Measurements from ENCODE around the gene PCLO. TPM values are rescaled to one million over a fixed set of nuclear protein-coding genes. Genes with fewer than 3 reads are reported as not detected.

Gene PCLO
- total and polyA plus RNA-seq, 4 donors = 0.04 to 1.1 (median 0.48) TPM

GRCh38 chr7:83040484-83040883, 122.2 kb downstream of the PCLO start:
- no peak for DNase-seq (ENCODE audit: low spot score)
- H3K4me1 ChIP-seq (ENCODE audit: control insufficient read depth in 4 of 4, insufficient read depth in 4 of 4, low read length in 3 of 4) = no peaks in the 10 kb centered on the region
- H3K27ac ChIP-seq (ENCODE audit: low read depth in 1 of 2, low read length in 2 of 2) = no peak overlapping the region
- no peaks in the 10 kb centered on the region for H3K9me3 ChIP-seq (ENCODE audit: control insufficient read depth in 4 of 4, low read length in 3 of 4)
- H3K9ac ChIP-seq (ENCODE audit: low read depth in 1 of 2, low read length in 2 of 2) = no peak overlapping the region
- no peaks in the 10 kb centered on the region for H3K27me3 ChIP-seq (ENCODE audit: control insufficient read depth in 4 of 4, insufficient read depth in 4 of 4, low read length in 3 of 4)
- no peaks in the 10 kb centered on the region for H3K36me3 ChIP-seq (ENCODE audit: control insufficient read depth in 4 of 4, insufficient read depth in 3 of 4, low read depth in 1 of 4, low read length in 3 of 4)
- TF ChIP-seq HNF4G (IDR thresholded peaks at IDR 0.05) = no peak
- no peak for TF ChIP-seq SP1 (IDR thresholded peaks at IDR 0.05)
- no peak for TF ChIP-seq FOXA2 (IDR thresholded peaks at IDR 0.05)
- no peak for TF ChIP-seq TAF1 (conservative IDR thresholded peaks at IDR 0.05)
- TF ChIP-seq CTCF (IDR thresholded peaks at IDR 0.05; ENCODE audit: low read depth, low read length, missing input control) = no peak
- no peak for TF ChIP-seq RXRA (IDR thresholded peaks at IDR 0.05)
- TF ChIP-seq JUND (IDR thresholded peaks at IDR 0.05) = no peak
- TF ChIP-seq, protein P1, sequence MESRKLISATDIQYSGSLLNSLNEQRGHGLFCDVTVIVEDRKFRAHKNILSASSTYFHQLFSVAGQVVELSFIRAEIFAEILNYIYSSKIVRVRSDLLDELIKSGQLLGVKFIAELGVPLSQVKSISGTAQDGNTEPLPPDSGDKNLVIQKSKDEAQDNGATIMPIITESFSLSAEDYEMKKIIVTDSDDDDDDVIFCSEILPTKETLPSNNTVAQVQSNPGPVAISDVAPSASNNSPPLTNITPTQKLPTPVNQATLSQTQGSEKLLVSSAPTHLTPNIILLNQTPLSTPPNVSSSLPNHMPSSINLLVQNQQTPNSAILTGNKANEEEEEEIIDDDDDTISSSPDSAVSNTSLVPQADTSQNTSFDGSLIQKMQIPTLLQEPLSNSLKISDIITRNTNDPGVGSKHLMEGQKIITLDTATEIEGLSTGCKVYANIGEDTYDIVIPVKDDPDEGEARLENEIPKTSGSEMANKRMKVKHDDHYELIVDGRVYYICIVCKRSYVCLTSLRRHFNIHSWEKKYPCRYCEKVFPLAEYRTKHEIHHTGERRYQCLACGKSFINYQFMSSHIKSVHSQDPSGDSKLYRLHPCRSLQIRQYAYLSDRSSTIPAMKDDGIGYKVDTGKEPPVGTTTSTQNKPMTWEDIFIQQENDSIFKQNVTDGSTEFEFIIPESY (IDR thresholded peaks at IDR 0.05) = no peak
- no peak for TF ChIP-seq YY1 (IDR thresholded peaks at IDR 0.05)
- no peak for TF ChIP-seq EGR1 (IDR thresholded peaks at IDR 0.05; ENCODE audit: low read depth in 2 of 2)
- TF ChIP-seq, protein P2, sequence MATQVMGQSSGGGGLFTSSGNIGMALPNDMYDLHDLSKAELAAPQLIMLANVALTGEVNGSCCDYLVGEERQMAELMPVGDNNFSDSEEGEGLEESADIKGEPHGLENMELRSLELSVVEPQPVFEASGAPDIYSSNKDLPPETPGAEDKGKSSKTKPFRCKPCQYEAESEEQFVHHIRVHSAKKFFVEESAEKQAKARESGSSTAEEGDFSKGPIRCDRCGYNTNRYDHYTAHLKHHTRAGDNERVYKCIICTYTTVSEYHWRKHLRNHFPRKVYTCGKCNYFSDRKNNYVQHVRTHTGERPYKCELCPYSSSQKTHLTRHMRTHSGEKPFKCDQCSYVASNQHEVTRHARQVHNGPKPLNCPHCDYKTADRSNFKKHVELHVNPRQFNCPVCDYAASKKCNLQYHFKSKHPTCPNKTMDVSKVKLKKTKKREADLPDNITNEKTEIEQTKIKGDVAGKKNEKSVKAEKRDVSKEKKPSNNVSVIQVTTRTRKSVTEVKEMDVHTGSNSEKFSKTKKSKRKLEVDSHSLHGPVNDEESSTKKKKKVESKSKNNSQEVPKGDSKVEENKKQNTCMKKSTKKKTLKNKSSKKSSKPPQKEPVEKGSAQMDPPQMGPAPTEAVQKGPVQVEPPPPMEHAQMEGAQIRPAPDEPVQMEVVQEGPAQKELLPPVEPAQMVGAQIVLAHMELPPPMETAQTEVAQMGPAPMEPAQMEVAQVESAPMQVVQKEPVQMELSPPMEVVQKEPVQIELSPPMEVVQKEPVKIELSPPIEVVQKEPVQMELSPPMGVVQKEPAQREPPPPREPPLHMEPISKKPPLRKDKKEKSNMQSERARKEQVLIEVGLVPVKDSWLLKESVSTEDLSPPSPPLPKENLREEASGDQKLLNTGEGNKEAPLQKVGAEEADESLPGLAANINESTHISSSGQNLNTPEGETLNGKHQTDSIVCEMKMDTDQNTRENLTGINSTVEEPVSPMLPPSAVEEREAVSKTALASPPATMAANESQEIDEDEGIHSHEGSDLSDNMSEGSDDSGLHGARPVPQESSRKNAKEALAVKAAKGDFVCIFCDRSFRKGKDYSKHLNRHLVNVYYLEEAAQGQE (IDR thresholded peaks at IDR 0.05) = no peak
- TF ChIP-seq NR2F2 (IDR thresholded peaks at IDR 0.05) = no peak
- TF ChIP-seq HNF4A (conservative IDR thresholded peaks at IDR 0.05) = no peak
- no peak for TF ChIP-seq FOXA1 (IDR thresholded peaks at IDR 0.05)
- TF ChIP-seq GABPA (IDR thresholded peaks at IDR 0.05 in 1 of 2, conservative IDR thresholded peaks at IDR 0.05 in 1 of 2) = no peak
- TF ChIP-seq, protein P3, sequence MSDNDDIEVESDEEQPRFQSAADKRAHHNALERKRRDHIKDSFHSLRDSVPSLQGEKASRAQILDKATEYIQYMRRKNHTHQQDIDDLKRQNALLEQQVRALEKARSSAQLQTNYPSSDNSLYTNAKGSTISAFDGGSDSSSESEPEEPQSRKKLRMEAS (IDR thresholded peaks at IDR 0.05) = no peak
- TF ChIP-seq ATF3 (IDR thresholded peaks at IDR 0.05) = no peak
- H3K4me3 ChIP-seq (ENCODE audit: low read depth in 1 of 3, low read length in 3 of 3) = no peak overlapping the region
- 77% methylated on average over 3 of the region's 3 CpGs for WGBS

DNA sequence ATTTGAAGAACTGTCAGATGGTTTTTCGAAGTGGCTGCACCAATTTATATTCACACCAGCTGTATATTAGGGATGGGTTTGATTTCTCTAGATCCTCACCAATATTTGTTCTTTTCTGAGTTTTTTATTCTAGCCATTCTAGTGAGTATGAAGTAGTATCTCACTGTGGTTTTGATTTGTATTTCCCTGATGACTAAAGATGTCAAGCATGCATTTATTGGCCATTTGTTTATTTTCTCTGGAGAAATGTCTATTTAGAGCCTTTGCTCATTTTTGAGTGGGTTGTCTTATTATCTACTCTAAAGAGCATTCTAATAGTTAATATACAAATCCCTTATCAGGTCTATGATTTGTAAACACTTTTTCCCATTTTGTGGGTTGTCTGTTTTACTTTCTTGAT, 123.9 kb downstream of the PCLO start:
- no peak overlapping the region for H3K27ac ChIP-seq (ENCODE audit: low read depth in 1 of 2, low read length in 2 of 2)
- no peak overlapping the region for H3K9ac ChIP-seq (ENCODE audit: low read depth in 1 of 2, low read length in 2 of 2)
- 86% methylated on average over 1 of the region's 1 CpG for WGBS
- DNase-seq (ENCODE audit: low spot score) = no peak
- no peaks in the 10 kb centered on the region for H3K9me3 ChIP-seq (ENCODE audit: control insufficient read depth in 4 of 4, low read length in 3 of 4)
- no peaks in the 10 kb centered on the region for H3K4me1 ChIP-seq (ENCODE audit: control insufficient read depth in 4 of 4, insufficient read depth in 4 of 4, low read length in 3 of 4)
- H3K4me3 ChIP-seq (ENCODE audit: low read depth in 1 of 3, low read length in 3 of 3) = no peak overlapping the region
- H3K27me3 ChIP-seq (ENCODE audit: control insufficient read depth in 4 of 4, insufficient read depth in 4 of 4, low read length in 3 of 4) = no peaks in the 10 kb centered on the region
- no peak for TF ChIP-seq EGR1 (IDR thresholded peaks at IDR 0.05; ENCODE audit: low read depth in 2 of 2)
- TF ChIP-seq, protein P3 (IDR thresholded peaks at IDR 0.05) = no peak
- TF ChIP-seq RAD21 (IDR thresholded peaks at IDR 0.05) = no peak
- TF ChIP-seq HNF4G (IDR thresholded peaks at IDR 0.05) = no peak
- TF ChIP-seq GABPA (IDR thresholded peaks at IDR 0.05 in 1 of 2, conservative IDR thresholded peaks at IDR 0.05 in 1 of 2) = no peak
- TF ChIP-seq, protein P1 (IDR thresholded peaks at IDR 0.05) = no peak
- no peak for TF ChIP-seq YY1 (IDR thresholded peaks at IDR 0.05)
- H3K36me3 ChIP-seq (ENCODE audit: control insufficient read depth in 4 of 4, insufficient read depth in 3 of 4, low read depth in 1 of 4, low read length in 3 of 4) = no peaks in the 10 kb centered on the region

Measured in liver (tissue), 9 donors.